HL-60 (cell line): ENCODE measurements around the gene ONECUT2.

ENCODE experiments used
- DNase-seq, 2 experiments: peaks; one replicate each; pipeline ENCODE4 v3.0.0-alpha.2; 2010 to 2020; ENCODE audit warnings: low read depth in 1 of 2, low spot score in 1 of 2
- H3K27ac ChIP-seq: fragments of 250-450 bp; sonication (Bioruptor Pico); replicated peaks from 2 replicates; pipeline ENCODE4 v1.5.1; 2020; ENCODE audit warnings: mild to moderate bottlenecking, moderate library complexity
- H3K27me3 ChIP-seq: fragments of 250-450 bp; sonication (Bioruptor Pico); 2 replicates; pipeline ENCODE4 v1.5.1; 2021; ENCODE audit warnings: mild to moderate bottlenecking, moderate library complexity; ENCODE audit not compliant: insufficient read depth, poor library complexity, severe bottlenecking
- H3K4me3 ChIP-seq: replicated peaks from 2 replicates; pipeline ENCODE4 v1.5.1; 2011; ENCODE audit warnings: mild to moderate bottlenecking, control low read depth, low read length; ENCODE audit not compliant: insufficient read depth
- GABPA ChIP-seq: IDR thresholded peaks from 2 replicates; pipeline ENCODE4 v1.6.1; 2012; ENCODE audit warnings: low read depth
- POLR2AphosphoS5 ChIP-seq: IDR thresholded peaks from 2 replicates; pipeline ENCODE4 v1.6.1; 2012; ENCODE audit warnings: low read depth
- REST ChIP-seq: IDR thresholded peaks from 2 replicates; pipeline ENCODE4 v1.6.1; 2012; ENCODE audit warnings: low read depth; ENCODE audit not compliant: insufficient replicate concordance
- SPI1 ChIP-seq: IDR thresholded peaks from 2 replicates; pipeline ENCODE4 v1.6.1; 2012; ENCODE audit warnings: low read depth, mild to moderate bottlenecking, borderline replicate concordance
- TF ChIP-seq, protein P1 (sequence below): IDR thresholded peaks from one replicate; pipeline ENCODE4 v1.5.1; 2011; ENCODE audit warnings: low read length, control low read depth, inconsistent platforms; ENCODE audit not compliant: insufficient read depth

ONECUT2 gene

GRCh38 chr18:57475903-57476302, 40.7 kb downstream of the ONECUT2 start:
- Histone ChIP-seq H3K4me3 (no peak overlapping the region), H3K27me3 (peaks cover 5% of the 10 kb centered on the region), H3K27ac (no peak overlapping the region)
- DNase-seq = peak in 1 of 2 experiments; percentile 18
- TF ChIP-seq POLR2AphosphoS5 = no peak
- peak; percentile 92 for TF ChIP-seq SPI1
- TF ChIP-seq GABPA = no peak

DNA sequence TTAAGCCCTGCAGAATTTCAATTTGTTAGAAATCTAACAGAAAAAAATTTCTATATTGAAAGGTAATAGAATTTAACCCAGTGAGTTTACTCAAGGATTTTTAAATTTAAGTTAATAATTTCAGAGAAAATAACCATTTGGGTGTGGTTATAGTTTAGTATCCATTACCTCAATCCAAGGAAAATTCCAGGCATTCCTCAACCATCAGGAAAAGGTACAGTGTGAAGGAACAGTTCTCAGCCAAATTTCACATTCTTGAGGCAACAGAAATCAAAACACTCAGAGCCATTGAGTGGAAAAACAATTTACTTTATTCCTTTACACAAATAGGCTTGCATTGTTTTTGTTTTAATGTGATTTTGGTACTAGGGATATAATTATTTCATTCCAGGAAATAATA, 45.6 kb downstream of the ONECUT2 start:
- TF ChIP-seq POLR2AphosphoS5 = no peak
- no peak for TF ChIP-seq GABPA
- no peak for TF ChIP-seq REST
- TF ChIP-seq, protein P1, sequence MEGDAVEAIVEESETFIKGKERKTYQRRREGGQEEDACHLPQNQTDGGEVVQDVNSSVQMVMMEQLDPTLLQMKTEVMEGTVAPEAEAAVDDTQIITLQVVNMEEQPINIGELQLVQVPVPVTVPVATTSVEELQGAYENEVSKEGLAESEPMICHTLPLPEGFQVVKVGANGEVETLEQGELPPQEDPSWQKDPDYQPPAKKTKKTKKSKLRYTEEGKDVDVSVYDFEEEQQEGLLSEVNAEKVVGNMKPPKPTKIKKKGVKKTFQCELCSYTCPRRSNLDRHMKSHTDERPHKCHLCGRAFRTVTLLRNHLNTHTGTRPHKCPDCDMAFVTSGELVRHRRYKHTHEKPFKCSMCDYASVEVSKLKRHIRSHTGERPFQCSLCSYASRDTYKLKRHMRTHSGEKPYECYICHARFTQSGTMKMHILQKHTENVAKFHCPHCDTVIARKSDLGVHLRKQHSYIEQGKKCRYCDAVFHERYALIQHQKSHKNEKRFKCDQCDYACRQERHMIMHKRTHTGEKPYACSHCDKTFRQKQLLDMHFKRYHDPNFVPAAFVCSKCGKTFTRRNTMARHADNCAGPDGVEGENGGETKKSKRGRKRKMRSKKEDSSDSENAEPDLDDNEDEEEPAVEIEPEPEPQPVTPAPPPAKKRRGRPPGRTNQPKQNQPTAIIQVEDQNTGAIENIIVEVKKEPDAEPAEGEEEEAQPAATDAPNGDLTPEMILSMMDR = no peak
- TF ChIP-seq SPI1 = no peak
- Histone ChIP-seq H3K4me3 (no peak overlapping the region), H3K27me3 (peaks cover 10% of the 10 kb centered on the region), H3K27ac (no peak overlapping the region)
- DNase-seq = no peak

DNA sequence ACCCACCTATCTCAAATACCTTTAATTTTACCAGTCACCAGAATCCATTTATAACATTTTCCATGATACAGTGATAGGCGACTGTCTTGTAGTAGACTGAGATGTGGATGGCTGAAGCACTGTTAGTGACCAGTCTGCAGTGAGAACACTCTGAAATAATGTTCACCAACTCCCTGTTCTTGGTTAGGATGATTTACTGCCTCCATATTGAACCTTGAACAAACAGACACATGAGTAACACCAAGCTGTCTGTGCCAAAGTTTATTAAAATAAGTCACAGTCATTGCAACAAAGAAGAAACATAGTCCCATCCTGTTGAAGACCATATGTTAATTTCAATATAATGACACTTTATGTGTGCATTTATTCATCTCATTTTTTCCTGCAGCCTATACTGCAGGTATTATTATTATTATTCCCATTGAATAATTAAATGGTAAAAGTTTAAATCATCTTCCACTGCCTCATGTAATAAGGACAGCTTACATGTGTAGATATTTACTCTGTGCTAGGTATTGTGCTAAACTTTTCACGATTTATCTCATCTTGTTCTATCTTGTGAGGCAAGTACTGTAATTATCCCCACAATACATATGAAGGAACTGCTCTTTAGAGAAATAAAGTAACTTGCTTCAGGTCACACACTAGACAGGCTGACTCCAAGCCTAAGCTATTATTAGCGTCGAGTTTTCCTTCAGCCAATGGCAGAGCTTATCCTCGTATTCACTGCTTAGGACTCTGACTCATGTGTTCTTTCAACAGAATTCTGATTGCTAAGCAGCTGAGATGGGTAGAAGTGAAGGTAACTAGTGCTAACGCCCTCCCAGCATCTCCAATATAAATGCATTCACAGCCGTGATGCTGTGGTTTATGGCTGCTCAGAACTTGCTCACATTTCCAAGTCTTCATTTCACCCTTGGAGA, 62.5 kb downstream of the ONECUT2 start:
- no peak overlapping the region for H3K27ac ChIP-seq
- TF ChIP-seq REST (no peak), POLR2AphosphoS5 (no peak), GABPA (no peak), SPI1 (no peak)
- TF ChIP-seq, protein P1 = no peak
- peaks cover 3% of the 10 kb centered on the region for H3K27me3 ChIP-seq
- no peak overlapping the region for H3K4me3 ChIP-seq
- no peak for DNase-seq

DNA sequence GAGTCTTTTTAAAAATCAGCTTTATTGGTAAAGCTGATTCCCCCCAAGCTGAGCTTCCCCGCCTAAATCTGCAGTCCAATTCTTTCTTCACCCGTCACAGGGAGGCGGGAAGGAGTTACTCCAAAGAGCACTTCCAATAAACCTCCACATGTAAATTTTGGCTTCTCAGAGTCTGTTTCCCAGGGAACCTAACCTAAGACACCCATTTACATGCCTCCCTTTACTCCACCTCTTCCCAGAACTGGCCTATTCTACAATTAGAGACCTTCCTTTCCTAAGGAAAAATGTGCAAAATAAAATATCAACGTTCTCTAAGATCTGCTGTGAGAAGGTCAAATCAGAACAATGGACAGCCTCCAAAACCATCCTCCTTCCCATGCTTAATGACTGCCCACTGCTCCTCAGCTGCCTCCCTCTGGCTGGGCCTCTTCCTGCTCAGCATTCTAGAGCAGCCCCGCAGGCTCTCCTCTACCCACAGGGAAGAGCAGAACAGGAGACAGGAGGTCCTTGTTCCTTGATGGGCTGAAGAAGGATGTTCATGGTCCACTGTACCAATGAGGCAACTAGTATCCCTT, 63.6 kb downstream of the ONECUT2 start:
- DNase-seq = no peak

More for the DNA sequence above, 63.6 kb downstream of the ONECUT2 start:
- Histone ChIP-seq H3K27ac (no peak overlapping the region), H3K4me3 (no peak overlapping the region), H3K27me3 (peaks cover 7% of the 10 kb centered on the region)
- TF ChIP-seq SPI1 (no peak), REST (peak; percentile 67)
- TF ChIP-seq, protein P1 = no peak
